ENCODE data around the gene PREX1.
A peak's percentile ranks its signal among the peaks of the same experiment; 100 is the strongest.
"Not testable (repeated sequence)": the region's sequence is repeated elsewhere in the genome, so short reads cannot be mapped to it uniquely, and the experiment has no call there.

The PREX1 gene

DNA sequence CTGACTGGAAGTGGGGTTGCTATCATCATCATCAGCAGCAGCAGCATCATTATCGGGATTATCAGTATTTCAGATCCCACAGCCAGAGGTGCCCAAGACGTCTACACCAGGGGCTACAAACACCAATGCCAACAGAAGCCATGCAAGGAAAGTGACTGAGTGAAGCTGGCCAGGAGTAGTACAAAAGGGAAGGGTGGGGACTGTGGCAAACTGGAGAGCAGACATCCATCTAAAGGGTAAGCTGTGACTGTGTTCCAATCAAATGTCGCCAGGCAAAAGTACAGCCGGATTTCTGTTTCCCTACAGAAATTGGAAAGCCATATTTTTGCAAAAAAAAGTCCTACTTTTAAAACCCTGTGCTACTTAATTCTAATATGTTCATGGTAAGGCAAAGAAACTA is 50.0 kb downstream of the PREX1 start:
- DNase-seq (ENCODE audit: low read depth, low spot score) = no peak

DNA sequence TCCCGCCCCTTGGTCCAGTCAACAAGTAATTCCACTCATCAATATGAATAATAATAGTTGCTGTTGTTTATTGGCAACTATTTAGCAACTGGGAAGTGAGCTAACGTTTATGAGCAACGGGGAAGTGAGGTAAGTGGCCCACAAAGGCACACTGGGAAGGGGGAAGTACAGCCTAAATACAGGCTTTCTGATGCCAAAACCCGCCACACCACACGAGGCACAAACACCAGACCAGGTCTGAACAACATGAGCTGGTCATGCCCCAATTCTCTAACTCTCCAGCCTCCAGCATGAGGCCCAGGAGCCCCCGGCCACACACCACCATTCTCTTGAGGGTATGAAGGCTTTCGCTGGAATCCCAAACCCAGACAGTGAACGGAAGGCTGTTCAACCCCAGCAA is 50.8 kb downstream of the PREX1 start:
- DNase-seq (ENCODE audit: low read depth, low spot score) = no peak

- DNase-seq (ENCODE audit: low read depth, low spot score) = peak; percentile 19
Measured at GRCh38 chr20:48776306-48776705, 51.5 kb downstream of the PREX1 start.

DNA sequence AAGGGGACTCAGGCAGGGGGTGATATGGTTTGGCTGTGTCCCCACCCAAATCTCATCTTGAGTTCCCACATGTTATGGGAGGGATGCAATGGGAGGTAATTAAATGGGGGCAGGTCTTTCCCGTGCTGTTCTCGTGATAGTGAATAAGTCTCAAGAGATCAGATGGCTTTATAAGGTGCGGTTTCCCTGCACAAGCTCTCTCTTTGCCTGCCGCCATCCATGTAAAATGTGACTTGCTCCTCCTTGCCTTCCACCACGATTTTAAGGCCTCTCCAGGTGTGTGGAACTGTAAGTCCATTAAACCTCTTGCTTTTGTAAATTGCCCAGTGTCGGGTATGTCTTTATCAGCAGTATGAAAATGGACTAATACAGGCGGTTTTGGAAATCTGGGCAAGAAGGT is 52.3 kb downstream of the PREX1 start:
- not testable (repeated sequence) for DNase-seq (ENCODE audit: low read depth, low spot score)

- no peak for DNase-seq (ENCODE audit: low read depth, low spot score)
Measured at GRCh38 chr20:48774696-48775095, 53.1 kb downstream of the PREX1 start.

GRCh38 chr20:48773837-48774418 is 53.9 kb downstream of the PREX1 start:
- DNase-seq (ENCODE audit: low read depth, low spot score) = no peak

- DNase-seq (ENCODE audit: low read depth, low spot score) = no peak
Measured at GRCh38 chr20:48772183-48772976, 55.4 kb downstream of the PREX1 start.

- DNase-seq (ENCODE audit: low read depth, low spot score) = no peak
Measured at GRCh38 chr20:48771542-48771941, 56.3 kb downstream of the PREX1 start.

- DNase-seq (ENCODE audit: low read depth, low spot score) = no peak
Measured at GRCh38 chr20:48770700-48771442, 56.9 kb downstream of the PREX1 start.

DNA sequence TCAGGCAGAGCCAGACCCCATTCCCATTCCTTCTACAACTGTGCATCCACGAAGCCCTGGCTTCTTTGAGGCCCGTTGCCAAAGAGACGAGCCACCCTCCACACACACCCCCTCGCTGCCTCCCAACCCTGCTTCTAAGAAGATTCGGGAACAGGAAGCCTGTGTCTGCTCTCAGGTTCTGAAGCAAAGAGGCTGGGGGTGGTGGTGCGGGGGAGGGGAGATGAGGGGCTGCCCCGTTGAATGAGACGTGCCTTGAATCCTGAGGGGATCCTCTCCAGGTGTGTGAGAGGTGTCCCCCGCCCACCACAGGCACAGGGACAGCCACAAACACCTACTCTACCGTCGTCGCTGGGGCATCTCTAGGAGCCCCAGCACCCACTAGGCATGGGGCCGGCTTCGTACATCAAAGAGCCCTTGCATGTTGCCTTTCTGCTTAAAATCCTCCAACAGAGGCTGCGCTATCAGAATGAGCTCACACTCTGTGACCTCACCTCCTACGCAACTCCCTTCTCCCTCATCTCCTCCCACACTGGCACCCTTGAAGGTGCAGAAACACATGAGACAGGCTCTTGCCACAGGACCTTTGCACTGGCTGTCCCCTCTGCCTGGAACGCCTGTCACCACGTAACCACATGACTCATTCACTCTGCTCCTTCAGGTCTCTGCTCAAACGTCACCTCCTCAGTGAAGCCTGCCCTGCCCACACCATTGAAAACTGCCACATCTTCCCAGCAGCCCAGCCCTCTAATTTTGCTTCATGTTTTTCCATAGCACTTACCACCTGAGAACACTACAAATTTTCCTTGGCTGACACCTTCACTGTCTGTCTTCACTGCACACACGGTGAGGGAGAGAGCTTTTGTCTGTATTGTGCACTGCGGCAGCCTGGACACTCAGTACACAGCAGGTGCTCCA is 58.5 kb downstream of the PREX1 start:
- DNase-seq (ENCODE audit: low read depth, low spot score) = peak; percentile 11

- no peak for DNase-seq (ENCODE audit: low read depth, low spot score)
Measured at GRCh38 chr20:48766961-48767960, 60.5 kb downstream of the PREX1 start.

- no peak for DNase-seq (ENCODE audit: low read depth, low spot score)
Measured at GRCh38 chr20:48766205-48766604, 61.6 kb downstream of the PREX1 start.

GRCh38 chr20:48765359-48765758 is 62.4 kb downstream of the PREX1 start:
- DNase-seq (ENCODE audit: low read depth, low spot score) = no peak

GRCh38 chr20:48763216-48763914 is 64.4 kb downstream of the PREX1 start:
- peak; percentile 25 for DNase-seq (ENCODE audit: low read depth, low spot score)

DNA sequence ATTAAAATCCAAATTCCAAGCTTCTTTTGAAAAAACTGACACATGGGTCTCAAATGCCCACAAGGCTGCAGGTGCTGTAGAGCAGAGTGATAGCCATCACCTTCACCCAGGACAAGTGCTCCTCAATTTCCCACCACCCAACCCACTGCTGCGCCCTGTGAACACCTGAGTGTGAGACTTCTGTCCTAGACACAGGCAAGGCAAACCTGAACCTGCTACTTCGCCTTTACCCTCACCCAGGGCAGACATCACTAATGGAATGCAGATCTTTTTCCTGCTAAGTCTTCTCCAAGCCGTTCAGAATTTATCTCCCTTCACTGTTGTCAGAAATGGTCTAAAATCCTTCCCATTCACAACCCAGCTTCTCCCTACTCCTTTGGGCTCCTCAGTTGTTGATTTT is 65.9 kb downstream of the PREX1 start:
- DNase-seq (ENCODE audit: low read depth, low spot score) = no peak

GRCh38 chr20:48761023-48761785 is 66.6 kb downstream of the PREX1 start:
- DNase-seq (ENCODE audit: low read depth, low spot score) = no peak

GRCh38 chr20:48760403-48760983 is 67.3 kb downstream of the PREX1 start:
- no peak for DNase-seq (ENCODE audit: low read depth, low spot score)

DNA sequence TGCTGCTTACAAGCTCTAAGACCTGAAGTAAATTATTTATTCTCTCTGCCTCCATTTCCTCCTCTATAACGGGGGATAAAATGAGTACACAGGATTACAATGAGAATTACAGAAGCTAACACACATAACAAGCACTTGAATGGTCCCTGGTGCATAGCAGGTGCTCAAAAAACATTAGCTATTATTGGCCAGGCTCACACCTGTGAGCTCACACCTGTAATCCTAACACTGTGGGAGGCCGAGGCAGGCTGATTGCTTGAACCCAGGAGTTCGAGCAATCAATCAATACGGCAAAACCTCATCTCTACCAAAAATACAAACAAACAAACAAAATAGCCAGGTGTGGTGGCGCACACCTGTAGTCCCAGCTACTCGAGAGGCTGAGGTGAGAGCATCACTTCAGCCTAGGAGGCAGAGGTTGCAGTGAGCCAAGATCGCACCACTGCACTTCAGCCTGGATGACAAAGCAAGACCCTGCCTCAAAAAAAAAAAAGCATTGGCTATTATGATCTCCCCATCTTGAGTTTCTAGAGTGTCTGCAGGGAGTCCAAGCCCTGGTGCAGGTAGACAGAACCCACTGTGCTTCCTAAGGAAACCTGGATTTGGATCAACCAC is 68.1 kb downstream of the PREX1 start:
- no peak for DNase-seq (ENCODE audit: low read depth, low spot score)

Data from ELF-1 (cell line).